HG03469 (cell line): Measurements from ENCODE around the gene CAMK2B.

Source experiments
- ATAC-seq: cut with Tn5 transposase; IDR thresholded peaks from one replicate; pipeline ENCODE4 v1.9.1; 2021; ENCODE audit warnings: mild to moderate bottlenecking, moderate library complexity, moderate number of reproducible peaks; ENCODE audit not compliant: unreplicated experiment

The CAMK2B gene

DNA sequence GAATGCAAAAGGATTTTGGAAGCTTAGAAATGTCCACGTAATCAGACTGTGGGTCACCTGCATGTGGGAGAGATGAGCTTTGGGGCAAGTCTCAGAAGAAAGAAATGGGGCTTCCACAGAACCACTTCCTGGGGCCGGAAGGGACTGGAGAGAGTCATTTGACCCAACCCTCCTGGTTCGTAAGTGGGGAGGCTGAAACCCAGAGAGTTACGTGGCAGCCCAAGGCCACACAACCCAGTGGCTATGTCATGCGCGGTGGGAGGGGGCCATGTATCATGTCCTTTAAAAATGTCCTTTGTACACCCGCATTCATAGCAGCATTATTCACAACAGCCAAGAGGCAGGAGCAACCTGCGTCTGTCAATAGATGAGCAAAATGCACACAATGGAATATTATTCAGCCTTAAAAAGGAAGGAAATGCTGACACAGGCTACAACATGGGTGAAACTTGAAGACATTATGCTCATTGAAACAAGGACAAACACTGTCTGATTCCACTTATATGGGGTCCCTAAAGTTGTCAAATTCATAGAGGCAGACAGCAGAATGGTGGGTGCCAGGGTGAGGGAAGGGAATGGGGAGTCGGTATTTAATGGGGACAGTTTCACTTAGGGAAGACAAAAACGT lies 15.1 kb downstream of the CAMK2B start:
- no peak for ATAC-seq

DNA sequence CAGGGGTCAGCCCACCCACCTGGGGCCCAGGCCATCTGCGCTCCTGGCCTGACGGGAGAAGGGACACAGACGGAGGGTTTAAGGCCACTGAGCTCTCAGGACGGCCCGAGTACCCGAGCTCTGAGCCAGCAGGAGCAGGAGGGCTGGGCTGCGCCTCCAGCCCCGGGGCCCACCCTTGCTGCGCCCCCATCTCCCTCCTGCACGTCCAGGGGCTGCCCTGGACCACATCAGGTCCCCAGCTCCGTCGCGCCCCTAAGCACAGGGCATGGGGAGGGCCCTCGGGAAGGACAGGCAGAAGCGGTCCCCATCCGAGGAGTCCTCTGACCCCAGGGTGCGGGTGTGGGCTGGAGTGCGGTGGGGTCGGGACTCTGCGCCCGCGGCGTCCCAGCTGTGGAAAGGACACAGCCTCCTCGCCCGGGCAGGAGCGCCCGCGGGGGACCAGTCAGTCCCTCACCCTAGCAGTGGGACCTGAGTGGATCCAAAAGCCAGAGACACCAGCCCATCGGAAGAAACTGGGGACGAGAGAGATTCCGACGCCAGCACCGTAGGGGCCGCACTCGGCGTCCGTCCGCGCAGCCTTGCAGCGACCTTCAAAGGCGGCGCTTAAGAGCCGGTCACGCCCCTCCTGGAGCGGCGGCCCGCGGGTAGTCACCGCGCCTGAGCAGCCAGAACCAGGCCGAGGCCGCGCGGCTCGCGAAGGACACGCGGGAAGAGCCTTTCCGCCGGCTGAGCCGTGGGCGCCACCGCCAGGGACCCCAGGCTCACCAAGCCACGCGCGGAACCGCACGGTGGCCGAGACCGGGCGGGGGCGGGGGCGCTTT lies 15.9 kb downstream of the CAMK2B start:
- ATAC-seq = no peak

DNA sequence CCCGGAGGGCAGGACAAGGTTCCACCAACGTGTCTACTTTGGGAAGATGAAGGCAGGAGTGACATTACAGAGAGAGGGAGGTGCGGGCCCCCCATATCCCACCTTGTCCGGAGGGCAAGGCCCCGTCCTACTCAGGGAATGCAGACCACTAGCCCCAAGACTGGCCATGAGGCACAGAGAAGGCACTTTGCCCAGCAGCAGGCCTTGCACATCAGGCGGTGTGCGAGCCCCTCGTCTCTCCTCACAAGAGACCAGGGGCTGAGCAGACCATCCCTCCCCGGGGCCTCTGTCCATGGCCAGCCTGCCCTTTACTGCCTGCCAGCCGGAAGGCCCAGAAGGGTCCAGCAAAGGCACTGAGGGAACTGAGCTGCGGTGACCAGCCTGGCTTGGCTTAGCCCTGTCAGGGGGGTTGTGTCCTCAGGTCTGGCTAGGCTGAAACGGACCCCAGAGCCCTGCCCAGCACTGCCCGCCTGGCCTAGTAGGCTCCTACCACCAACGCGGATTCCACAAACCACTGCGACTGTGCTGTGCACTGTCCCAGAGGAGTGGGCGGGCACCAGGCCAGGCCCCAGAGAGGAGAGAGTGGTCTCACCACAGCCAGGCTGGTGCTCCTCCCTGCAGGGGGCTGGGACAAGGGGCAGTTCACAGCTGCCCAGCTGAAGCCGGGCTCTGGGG lies 16.7 kb downstream of the CAMK2B start:
- ATAC-seq = no peak

DNA sequence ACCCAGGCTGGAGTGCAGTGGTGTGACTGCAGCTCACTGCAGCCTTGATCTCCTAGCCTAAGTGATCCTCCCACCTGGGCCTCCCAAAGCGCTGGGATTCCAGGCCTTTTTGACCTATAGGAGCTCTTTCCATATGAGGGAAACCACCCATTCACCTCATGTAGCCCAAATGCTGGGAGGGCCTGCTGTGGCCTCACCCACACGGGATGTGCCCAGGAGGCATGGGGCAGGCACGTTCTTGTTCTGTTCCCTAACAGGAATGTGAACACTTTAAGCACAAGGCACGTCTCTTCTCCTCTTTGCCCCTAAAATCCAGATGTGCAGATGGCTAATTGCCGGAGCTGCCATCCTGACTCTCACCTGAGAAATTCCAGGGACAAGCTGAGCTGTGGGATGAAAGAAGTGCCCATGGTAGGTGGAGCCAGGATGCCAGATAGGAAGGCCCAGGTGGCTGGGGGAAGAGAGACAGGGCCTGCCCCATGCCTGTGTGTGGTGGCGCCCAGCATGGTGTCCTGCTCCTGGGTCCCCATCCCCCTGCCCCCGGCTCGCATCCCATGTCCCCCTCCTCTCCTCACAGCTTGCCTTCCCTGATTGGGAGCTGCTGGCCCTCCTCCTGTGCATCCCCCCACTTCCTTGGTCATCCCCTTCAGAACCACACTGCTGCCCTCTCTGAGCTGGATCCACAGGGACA lies 17.3 kb downstream of the CAMK2B start:
- no peak for ATAC-seq

DNA sequence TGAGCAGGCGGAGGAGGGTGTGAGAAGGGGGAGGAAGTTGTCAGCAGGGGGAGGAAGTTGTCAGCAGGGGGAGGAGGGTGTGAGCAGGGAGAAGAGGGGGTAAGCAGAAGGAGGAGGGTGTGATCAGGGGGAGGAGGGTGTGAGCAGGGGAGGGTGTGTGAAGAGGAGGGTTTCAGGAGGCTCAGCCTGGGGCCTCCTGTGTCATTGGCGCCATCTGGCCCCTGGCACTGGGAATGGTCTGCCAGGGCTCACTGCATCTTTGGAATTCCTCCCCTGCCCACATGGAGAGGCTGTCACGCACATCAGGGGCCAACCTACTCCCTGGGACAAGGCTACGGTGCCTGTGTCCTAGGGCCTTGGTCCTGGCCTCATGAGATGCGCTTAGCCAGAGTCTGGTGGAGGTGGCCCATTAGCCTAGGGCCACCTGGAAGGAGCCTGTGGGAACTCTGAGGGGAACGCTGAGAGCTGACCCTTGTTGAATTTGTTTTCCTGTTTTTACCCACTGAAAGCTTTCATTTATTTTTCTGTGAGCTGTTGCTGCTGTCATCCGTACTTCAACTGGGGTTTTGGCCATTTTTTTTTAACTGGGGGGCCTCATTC lies 18.0 kb downstream of the CAMK2B start:
- ATAC-seq = no peak

DNA sequence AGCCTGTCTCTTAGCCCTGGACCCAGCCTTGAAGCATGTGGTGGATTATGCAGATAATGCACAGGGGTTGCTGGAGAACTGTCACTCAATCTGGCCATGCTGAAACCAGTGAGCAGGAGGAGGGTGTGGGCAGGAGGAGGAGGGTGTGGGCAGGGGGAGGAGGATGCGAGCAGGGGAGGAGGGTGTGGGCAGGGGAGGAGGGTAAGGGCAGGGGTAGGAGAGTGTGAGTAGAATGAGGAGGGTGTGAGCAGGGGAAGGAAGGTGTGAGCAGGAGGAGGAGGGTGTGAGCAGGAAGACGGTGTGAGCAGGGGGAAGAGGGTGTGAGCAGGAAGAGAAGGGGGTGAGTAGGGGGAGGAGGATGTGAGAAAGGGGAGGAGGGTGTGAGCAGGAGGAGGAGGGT lies 18.8 kb downstream of the CAMK2B start:
- ATAC-seq = no peak

DNA sequence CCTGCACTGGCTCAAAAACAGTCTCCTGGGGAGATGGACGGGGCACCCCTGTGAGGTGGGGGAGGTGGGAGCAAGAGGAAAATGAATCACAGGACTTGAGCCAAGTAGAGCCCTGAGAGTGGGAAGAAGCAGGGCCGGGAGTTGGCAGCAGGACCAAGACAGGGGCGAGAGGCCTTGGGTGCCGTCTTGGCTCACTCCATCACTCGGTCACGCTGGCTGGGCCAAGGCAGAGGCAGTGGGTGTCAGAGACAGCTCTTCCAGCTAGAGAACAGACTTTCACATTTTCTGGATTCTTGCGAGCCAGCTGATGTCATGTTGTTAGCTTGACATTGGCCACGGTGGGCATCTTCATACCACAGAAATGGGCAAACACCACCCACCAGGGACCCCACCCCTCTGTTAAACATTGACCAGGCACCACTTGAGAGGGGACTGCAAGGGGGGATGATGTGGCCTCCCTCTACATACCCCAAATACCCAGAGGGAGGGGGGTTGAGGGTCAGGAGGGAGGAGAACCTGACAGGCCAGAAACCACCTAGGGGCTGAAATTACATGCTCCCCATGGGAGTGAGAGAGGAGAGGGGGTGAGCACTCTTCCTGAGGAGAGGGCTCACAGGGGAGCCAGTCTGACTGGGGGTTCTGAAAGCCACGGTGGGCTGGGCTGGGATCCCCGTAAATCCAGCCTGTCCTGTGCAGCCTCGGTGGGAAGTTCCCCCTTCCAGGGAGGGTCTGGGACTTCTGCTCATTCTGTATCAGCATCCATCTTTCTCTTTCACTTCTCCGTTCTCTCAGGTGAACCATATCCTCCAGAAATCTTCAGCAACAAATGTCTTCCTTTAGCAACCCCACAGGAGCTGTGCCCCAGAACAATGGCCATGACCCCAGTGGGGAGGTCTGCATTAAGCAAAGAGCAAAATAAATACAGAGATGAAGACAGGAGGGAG lies 19.6 kb downstream of the CAMK2B start:
- no peak for ATAC-seq

DNA sequence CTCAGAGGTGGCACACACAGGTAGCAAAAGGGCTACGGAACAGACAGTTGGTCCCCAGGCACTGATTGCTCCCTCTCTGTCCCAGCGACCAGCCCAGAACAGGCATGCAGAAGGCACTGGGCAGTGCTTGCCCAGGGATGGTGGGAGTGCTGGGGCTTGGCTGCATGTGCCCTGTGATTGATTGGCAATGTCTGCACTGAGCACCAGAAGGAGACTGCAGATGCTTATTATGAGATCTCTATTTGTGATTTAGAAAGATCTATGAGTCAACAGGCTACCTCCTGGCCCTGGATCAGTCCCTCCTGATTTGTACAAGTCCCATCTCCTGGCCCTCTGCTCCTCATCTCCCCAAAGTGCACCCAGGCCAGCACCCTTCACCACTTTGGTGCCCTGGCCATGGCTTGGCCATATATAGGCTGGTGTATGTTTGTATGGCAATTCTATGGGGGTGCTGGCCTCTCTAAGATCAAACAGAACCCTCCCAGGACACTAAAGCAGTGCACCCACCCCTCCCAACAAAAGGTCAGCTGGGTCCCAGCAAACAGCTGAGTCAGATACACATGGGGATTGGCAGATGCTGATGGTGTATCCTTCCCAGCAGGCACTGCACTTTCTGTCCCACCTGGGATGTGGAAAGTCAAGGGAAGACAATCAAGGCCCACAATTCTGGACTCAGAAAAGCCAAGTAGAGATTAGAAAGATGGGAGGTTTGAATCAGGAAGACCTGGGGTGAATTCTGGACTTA lies 30.9 kb downstream of the CAMK2B start:
- ATAC-seq = no peak

DNA sequence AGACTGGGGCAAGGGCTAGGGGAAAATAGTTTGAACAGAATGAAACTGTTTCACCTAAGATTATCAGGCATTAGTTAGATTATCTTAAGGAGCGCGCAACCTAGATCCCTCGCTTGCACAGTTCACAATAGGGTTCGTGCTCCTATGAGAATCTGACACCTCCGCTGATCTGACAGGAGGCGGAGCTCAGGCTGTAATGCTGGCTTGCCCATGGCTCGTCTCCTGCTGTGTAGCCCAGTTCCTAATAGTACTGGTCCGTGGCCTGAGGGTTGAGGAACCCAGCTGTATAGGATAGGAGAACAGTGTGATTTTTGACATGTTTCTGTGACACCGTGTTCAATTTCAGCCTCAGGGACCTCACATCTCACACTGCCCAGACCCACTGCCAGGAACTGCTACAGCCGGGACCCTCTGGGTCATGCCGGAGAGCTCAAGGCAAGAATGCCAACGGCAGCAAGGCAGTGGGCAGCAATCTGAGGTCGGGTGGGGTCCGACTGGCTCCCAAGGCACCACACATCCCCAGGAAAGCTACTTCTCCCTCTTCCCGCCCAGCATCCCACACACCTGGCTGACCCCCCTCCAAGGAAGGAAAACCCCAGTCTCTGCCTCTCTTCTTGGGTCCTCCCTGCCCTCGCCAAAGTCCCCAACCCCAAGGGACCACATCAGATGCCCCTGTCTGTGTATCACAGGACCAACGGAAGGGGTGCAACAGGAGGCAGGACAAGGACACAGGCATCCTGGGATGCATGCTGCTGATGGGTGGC lies 31.7 kb downstream of the CAMK2B start:
- ATAC-seq = no peak

DNA sequence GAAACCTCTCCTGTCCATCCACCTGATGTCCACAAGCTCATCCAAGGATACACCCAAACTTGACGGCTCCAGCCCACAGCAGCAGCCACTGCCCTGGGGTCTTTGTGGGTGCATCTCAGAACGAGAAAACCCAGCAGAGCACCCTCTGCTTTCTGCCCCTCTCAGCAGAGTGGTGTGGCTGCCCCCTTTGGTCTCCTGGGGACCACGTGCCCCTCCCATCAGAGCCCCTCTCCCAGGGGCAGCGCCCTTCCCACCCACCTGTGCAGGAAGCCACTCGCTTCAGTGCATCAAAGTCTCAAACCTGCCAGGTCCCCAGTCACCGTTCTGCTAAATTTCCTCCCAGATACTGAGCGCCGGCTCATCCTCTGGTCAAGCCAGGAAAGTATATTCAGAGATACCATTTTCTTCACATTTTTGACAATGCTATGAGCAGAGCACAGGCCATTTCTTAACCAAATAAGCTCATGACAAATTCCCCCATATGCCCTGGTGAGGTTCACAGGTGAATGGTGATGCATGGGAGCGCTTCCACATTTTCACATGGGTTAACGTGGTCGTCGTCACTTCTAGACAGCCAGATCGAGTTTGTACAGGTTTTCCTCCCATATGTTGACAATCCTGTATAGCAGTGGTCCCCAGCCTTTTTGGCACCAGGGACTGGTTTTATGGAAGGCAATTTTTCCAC lies 32.4 kb downstream of the CAMK2B start:
- ATAC-seq = no peak

DNA sequence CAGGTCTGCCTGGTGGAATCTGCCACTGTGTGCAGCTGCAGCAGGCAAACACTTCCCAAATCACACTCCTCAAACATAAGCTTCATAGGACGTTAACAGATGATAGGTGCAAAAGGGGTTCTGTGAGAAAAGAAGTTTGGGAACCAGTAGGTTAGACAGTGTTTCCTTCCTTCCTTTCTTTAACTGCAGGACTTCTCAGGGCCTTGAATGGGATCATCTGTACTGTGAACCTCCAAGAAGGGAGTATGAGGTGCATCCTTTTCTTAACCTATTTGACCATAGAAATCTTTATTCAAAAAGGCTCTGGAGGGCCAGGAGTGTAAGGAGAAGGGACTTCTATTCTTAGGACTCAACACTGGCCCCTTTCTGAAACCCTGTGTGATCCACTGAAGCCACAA lies 33.0 kb downstream of the CAMK2B start:
- no peak for ATAC-seq

DNA sequence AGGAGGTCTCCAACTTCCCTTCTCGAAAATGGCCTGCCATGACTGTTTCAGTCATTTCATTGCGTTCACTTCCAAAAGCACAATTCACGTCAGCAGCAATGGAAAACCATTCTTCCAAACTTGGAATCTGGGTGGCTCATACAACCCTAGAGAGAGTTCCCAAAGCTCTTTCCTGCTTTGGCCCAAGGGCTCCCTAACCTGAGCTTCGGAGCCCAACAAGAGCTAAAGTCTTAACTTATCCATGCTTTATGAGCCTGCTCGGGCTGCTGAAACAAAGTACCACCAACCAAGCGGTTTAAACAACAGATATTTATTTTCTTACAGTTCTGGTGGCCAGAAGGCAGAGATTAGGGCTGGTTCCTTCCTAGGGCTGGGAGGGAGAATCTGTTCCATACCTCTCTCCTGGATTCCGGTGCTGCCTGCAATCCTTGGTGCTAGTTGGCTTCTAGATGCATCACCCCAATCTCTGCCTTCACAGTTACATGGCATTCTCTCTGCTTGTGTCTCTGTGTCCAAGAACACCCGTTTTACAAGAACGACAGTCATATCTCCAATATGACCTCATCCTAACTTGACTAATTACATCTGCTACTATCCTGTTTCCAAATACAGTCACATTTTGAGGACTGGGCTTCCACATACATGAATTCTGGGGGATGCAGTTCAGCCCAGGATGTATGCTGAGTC lies 33.5 kb downstream of the CAMK2B start:
- no peak for ATAC-seq

DNA sequence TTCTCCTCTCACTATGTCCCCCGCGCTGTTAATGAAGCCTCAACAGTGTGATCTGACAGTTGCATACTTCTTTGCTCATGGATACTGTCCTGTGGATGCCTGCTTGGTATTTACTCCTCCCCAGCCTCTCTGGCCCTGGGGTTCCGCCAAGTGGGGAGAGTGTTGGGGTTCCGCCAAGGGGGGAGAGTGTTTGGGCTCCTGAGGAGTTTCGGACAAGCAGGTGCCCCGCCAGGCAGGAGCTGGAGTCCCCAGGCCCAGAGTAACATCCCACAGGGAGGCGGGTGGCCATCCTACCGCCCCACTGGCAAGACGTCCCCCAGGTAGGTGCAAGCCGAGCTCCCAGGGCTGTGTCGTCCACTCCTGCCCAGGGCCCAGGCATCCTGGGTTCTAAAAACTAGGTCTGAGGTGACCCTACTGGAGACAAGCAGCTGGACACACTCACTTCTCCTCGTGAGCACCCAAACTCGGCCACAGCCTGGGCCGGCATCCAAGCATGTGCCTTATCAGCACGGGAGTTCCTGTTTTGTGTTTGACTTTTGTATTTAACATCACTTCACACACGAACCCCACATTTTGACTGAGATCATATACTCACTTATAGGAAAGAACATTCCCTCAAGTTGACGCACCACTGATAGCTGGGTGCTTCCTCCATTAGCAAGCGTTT lies 34.2 kb downstream of the CAMK2B start:
- no peak for ATAC-seq

DNA sequence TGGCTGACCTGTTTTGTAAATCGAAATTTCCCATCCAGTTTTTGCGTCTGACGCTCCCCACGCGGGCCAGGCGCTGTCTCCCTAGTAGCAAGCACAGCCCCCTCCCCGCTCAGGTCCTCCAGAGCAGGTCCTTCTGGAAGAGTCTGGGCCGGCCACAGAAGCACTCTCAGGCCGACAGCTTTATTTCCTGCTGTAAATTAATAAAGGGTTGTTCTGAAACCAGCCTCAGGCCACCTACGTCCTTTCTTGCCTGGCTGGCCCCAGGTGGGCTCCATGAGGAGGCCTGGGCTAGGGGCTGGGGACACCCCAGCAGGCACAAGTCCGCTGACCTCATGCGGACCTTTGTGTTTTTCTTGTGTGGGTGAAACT lies 35.2 kb downstream of the CAMK2B start:
- ATAC-seq = no peak

DNA sequence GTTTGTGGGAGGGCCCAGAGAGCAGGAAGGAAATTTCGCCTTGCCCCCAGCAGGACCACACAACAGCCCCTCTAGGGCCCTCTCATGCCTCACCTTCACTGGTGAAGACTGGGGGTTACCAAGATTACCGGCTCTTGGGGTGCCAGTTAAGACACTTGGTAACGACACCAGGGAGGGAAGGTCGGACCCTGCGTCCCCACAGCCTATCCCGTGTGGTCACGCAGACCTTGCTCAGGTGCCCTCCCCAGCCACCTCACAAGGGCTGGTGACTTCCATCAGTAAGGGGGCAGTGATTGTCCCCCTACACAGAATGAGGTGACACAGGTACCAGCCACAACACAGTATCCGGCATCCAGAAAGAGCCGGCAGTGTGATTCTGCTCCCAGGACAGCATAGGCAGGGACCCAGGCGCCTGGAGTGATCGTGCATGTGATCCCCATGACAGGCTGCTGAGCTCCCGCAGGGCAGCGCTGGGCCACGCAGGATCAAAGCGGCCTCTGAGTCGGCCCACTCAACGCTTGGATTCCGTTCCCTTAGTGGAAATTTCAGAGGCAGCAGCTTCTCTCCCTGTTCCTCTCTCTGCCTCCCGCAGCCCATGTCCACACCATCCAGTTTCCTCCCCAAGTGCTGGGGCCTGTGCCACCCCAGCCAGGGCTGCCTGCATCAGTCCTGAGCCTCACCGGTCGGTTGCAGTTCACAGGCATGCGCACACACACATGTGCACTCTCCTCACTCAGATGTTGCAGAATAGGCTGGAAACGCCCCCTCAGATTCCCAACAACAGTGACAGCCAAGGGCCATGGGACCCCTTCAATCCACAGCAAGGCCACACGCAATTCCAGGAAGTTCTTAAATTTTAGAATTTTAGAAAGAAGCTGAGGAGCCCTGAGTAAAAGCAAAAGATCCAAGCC lies 35.8 kb downstream of the CAMK2B start:
- no peak for ATAC-seq

DNA sequence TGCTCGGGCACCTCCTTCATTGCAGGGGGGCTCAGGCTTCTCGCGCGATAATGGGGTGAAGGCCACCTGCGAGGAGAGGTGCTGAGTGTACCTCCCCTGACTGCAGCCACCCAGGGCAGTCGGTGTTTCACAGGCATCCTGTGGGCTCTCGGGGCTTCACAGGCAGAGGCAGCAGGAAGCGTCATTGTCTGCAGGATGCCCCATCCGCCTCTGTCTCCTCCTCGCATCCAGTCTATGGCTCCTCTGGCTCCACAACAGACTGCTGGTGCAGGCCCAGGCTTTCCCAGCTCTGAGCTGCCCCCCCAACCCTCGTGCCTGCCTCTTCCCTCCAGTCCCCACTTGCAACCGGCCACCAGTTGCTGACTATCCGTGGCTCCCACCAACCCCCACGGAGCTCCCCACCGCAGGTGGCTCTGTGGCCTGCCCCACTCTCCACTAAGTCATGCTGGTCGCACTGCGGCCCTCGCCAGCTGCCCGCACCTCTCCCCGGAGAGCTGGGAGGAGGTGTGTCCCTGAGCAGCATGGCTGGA lies 36.5 kb downstream of the CAMK2B start:
- ATAC-seq = no peak
